ENCODE data around the gene MTRFR.

DNA sequence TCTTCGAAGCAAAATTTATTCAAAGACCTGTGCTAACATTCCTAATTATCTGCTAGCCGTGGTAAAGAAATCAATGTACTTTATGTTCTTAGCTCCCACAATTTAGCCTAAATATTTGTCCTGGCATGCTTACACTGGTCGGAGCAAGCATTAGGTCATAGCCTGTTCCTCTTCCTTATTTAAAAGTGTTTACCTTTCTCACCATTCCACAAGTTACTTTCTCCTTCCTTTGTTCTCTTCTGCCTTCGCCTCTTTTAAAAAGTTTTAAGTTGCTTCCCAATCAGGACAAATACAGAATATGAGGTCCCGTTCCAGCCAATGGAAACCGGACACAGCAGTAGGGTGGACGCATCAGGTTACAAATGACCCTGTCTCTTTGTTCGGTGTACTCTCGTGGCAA lies 26.8 kb downstream of the MTRFR start:
- TF ChIP-seq, protein P1, sequence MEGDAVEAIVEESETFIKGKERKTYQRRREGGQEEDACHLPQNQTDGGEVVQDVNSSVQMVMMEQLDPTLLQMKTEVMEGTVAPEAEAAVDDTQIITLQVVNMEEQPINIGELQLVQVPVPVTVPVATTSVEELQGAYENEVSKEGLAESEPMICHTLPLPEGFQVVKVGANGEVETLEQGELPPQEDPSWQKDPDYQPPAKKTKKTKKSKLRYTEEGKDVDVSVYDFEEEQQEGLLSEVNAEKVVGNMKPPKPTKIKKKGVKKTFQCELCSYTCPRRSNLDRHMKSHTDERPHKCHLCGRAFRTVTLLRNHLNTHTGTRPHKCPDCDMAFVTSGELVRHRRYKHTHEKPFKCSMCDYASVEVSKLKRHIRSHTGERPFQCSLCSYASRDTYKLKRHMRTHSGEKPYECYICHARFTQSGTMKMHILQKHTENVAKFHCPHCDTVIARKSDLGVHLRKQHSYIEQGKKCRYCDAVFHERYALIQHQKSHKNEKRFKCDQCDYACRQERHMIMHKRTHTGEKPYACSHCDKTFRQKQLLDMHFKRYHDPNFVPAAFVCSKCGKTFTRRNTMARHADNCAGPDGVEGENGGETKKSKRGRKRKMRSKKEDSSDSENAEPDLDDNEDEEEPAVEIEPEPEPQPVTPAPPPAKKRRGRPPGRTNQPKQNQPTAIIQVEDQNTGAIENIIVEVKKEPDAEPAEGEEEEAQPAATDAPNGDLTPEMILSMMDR (IDR thresholded peaks at IDR 0.05; ENCODE audit: extremely low read depth in 1 of 2, insufficient read depth in 1 of 2, low read depth in 1 of 2, low read length in 2 of 2): no peak
- no peak for TF ChIP-seq POLR2AphosphoS5 (IDR thresholded peaks at IDR 0.05; ENCODE audit: insufficient read depth, low read depth, low read length)
- TF ChIP-seq POLR2A (IDR thresholded peaks at IDR 0.05; ENCODE audit: low read depth, low read length): no peak
